ENCODE data around the gene RFX2.

- TF ChIP-seq TAF1 (conservative IDR thresholded peaks at IDR 0.05): no peak
- no peak for TF ChIP-seq CTCF (IDR thresholded peaks at IDR 0.05; ENCODE audit: low read depth, low read length, missing input control)
- no peak for TF ChIP-seq ZBTB33 (IDR thresholded peaks at IDR 0.05)
- TF ChIP-seq REST (IDR thresholded peaks at IDR 0.05): no peak
Observed at GRCh38 chr19:6138511-6138910, 28.2 kb upstream of the RFX2 start.
